GM23338 (cell line): Measurements from ENCODE around the gene PITHD1.

Source experiments
- CTCF ChIP-seq, 2 experiments: fragments of 200-600 bp in 1 of 2; sonication (generic) in 1 of 2; conservative IDR thresholded peaks; 2 replicates each; pipeline versions ENCODE4 v1.5.1 to v1.6.1; 2016 to 2017; ENCODE audit warnings: antibody characterized with exemption in 2 of 2, low read depth in 2 of 2, mild to moderate bottlenecking in 2 of 2, moderate library complexity in 1 of 2
- EZH2 ChIP-seq: fragments of 200-600 bp; sonication (generic); IDR thresholded peaks from one replicate; pipeline ENCODE4 v1.8.0; 2017; ENCODE audit warnings: antibody characterized with exemption, mild to moderate bottlenecking, low read depth; ENCODE audit not compliant: unreplicated experiment
- EZH2phosphoT487 ChIP-seq: fragments of 200-600 bp; sonication (generic); IDR thresholded peaks from one replicate; pipeline ENCODE4 v1.8.1; 2018; ENCODE audit warnings: antibody characterized with exemption; ENCODE audit not compliant: unreplicated experiment
- JUNB ChIP-seq: IDR thresholded peaks from one replicate; pipeline ENCODE4 v1.6.1; 2016; ENCODE audit warnings: antibody characterized with exemption; ENCODE audit not compliant: unreplicated experiment
- NANOG ChIP-seq: IDR thresholded peaks from 2 replicates; pipeline ENCODE4 v1.6.1; 2016; ENCODE audit warnings: antibody characterized with exemption, borderline replicate concordance
- POLR2AphosphoS5 ChIP-seq: IDR thresholded peaks from 2 replicates; pipeline ENCODE4 v1.6.1; 2016; ENCODE audit warnings: antibody characterized with exemption, low read depth
- REST ChIP-seq: IDR thresholded peaks from one replicate; pipeline ENCODE4 v1.6.1; 2018; ENCODE audit warnings: antibody characterized with exemption; ENCODE audit not compliant: unreplicated experiment

GRCh38 chr1:23799570-23800399, 21.6 kb downstream of the PITHD1 start:
- TF ChIP-seq CTCF (conservative IDR thresholded peaks at IDR 0.05; ENCODE audit: low read depth in 2 of 2), result no peak
- TF ChIP-seq POLR2AphosphoS5, result peak; percentile 57; the same call in 1 of the 2 replicates
- no peak for TF ChIP-seq JUNB
- no peak for TF ChIP-seq EZH2phosphoT487
- TF ChIP-seq EZH2, result no peak
- TF ChIP-seq NANOG, result no peak
- no peak for TF ChIP-seq REST
